Measurements from ENCODE around the gene CYP3A4. TPM values are rescaled to one million over a fixed set of nuclear protein-coding genes. Genes with fewer than 3 reads are reported as not detected.

The CYP3A4 gene
- total and polyA plus RNA-seq, 9 of the 15 experiments (the other 6 are each of a cell fraction or from before 2014, with no cell fraction given) = 0.07 to 0.08 TPM; not detected in 7

DNA sequence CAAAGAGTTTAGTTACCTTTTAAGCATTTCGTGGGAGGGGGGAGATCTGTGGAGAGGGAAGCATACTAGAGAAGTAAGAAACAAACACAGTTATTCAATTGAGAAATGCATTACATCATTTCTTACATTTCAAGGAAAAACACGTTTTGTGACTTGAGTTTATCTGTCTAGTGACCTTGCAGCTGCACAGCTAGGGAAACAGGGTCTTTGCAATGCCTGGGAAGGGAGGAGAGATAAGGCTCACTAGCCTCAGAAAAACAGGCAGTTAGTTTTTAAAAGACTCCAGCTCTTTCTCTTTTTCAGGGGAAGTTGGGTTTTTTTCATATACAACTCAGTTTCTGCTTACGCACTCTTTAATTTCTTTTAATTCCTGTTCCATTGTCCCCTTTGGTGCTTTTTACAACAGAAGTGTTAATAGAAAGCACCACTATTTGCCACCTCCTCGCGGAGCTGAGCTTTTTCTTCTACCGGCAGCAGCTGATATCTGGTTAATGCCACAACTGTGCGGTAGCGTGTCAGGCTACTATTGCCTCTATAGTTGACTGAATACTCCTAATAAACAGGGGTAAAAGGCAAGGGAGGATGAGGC lies 49.4 kb upstream of the CYP3A4 start (continued):
- no peak for TF ChIP-seq HNRNPL (IDR thresholded peaks at IDR 0.05; ENCODE audit: low read depth, low read length)
- TF ChIP-seq TOE1 (IDR thresholded peaks at IDR 0.05; ENCODE audit: borderline replicate concordance) = peak; percentile 68; the same call in 1 of the 2 replicates
- no peak for TF ChIP-seq TOE1 (CRISPR knock-in tag; IDR thresholded peaks at IDR 0.05; ENCODE audit: borderline replicate concordance, low read depth)
- TF ChIP-seq, protein P1, sequence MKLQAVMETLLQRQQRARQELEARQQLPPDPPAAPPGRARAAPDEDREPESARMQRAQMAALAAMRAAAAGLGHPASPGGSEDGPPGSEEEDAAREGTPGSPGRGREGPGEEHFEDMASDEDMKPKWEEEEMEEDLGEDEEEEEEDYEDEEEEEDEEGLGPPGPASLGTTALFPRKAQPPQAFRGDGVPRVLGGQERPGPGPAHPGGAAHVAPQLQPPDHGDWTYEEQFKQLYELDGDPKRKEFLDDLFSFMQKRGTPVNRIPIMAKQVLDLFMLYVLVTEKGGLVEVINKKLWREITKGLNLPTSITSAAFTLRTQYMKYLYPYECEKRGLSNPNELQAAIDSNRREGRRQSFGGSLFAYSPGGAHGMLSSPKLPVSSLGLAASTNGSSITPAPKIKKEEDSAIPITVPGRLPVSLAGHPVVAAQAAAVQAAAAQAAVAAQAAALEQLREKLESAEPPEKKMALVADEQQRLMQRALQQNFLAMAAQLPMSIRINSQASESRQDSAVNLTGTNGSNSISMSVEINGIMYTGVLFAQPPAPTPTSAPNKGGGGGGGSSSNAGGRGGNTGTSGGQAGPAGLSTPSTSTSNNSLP (IDR thresholded peaks at IDR 0.05; ENCODE audit: borderline replicate concordance, low read depth, low read length) = peak; percentile 64
- no peak for TF ChIP-seq ZNF764 (CRISPR knock-in tag; IDR thresholded peaks at IDR 0.05; ENCODE audit: low read depth)
- TF ChIP-seq PHB2 (IDR thresholded peaks at IDR 0.05; ENCODE audit: low read depth) = peak; percentile 76
- no peak for TF ChIP-seq CHD4 (IDR thresholded peaks at IDR 0.05; ENCODE audit: insufficient read depth, insufficient replicate concordance, low read depth, low read length, poor library complexity, severe bottlenecking)
- TF ChIP-seq HOXB6 (CRISPR knock-in tag; IDR thresholded peaks at IDR 0.05; ENCODE audit: borderline replicate concordance) = no peak
- no peak for TF ChIP-seq YBX1 (IDR thresholded peaks at IDR 0.05)
- TF ChIP-seq CBX3 (IDR thresholded peaks at IDR 0.05; ENCODE audit: borderline replicate concordance in 1 of 2, low read length in 2 of 2) = peak in 1 of 2 experiments; percentile 81; a peak in 1 of 3 replicates
- no peak for TF ChIP-seq ZKSCAN3 (CRISPR knock-in tag; IDR thresholded peaks at IDR 0.05)
- TF ChIP-seq RFX1 (IDR thresholded peaks at IDR 0.05) = no peak; the same call in 1 of the 2 replicates
- no peak for TF ChIP-seq NR4A1 (CRISPR knock-in tag; IDR thresholded peaks at IDR 0.05)
- no peak for TF ChIP-seq NR4A1 (tag; IDR thresholded peaks at IDR 0.05)
- no peak for TF ChIP-seq GTF3C2 (IDR thresholded peaks at IDR 0.05; ENCODE audit: borderline replicate concordance, extremely low read depth, insufficient read length)
- no peak for TF ChIP-seq ATF1 (CRISPR knock-in tag; IDR thresholded peaks at IDR 0.05)
- TF ChIP-seq ATF1 (tag; IDR thresholded peaks at IDR 0.05) = peak; percentile 74
- no peak for TF ChIP-seq HDAC8 (tag; IDR thresholded peaks at IDR 0.05)
- TF ChIP-seq THRAP3 (IDR thresholded peaks at IDR 0.05; ENCODE audit: borderline replicate concordance) = no peak
- TF ChIP-seq NFE2 (IDR thresholded peaks at IDR 0.05; ENCODE audit: low read depth) = peak; percentile 72
- no peak for TF ChIP-seq ZNF232 (CRISPR knock-in tag; IDR thresholded peaks at IDR 0.05)
- peak; percentile 54; the same call in 1 of the 2 replicates for TF ChIP-seq HEY1 (CRISPR knock-in tag; IDR thresholded peaks at IDR 0.05; ENCODE audit: borderline replicate concordance)
- no peak for TF ChIP-seq SRF (CRISPR knock-in tag; IDR thresholded peaks at IDR 0.05)
- TF ChIP-seq TEAD4 (IDR thresholded peaks at IDR 0.05; ENCODE audit: low read length) = peak; percentile 98
- no peak for TF ChIP-seq TEAD4 (CRISPR knock-in tag; IDR thresholded peaks at IDR 0.05; ENCODE audit: borderline replicate concordance)
- TF ChIP-seq BRD4 (IDR thresholded peaks at IDR 0.05) = peak; percentile 76
- TF ChIP-seq NRF1 (conservative IDR thresholded peaks at IDR 0.05 in 1 of 2, IDR thresholded peaks at IDR 0.05 in 1 of 2) = peak in 1 of 2 experiments; percentile 23; a peak in 1 of 4 replicates

All from K562 (cell line).